K562 (cell line): ENCODE results near the gene DPAGT1. TPM values are rescaled to one million over a fixed set of nuclear protein-coding genes. Genes with fewer than 3 reads are reported as not detected.

Experiments used
- ATAC-seq: fragments of 200-7000 bp; cut with Tn5 transposase; 3 replicates; pipeline ENCODE4 v1.9.1; 2020; ENCODE audit warnings: moderate library complexity
- BruUV-seq: library from RNA; stranded (reverse); fragments of 400-500 nt; replicated peaks from 2 replicates; lab custom pipeline; 2021; lab: Mats Ljungman, UMichigan
- CTCF ChIA-PET: fragments of 300-600 bp; formaldehyde crosslinking; extraction: SDS; loops from one replicate; lab custom pipeline; 2021; ENCODE audit warnings: low intra/inter-chr PET ratio; lab: Yijun Ruan, JAX
- POLR2A ChIA-PET: fragments of 300-600, 350-650 bp; sonication (Branson Sonifier 250); formaldehyde crosslinking; extraction: SDS; loops from one replicate; lab custom pipeline; 2021; ENCODE audit warnings: antibody characterized with exemption, inconsistent platforms; lab: Yijun Ruan, JAX
- DNase-seq, 4 experiments: peaks; one replicate each; pipeline versions ENCODE4 v3.0.0 to v3.0.0-alpha.2; 2011 to 2018; ENCODE audit warnings: low spot score in 3 of 4, mixed read lengths in 3 of 4; ENCODE audit errors: extremely low read depth in 1 of 4
- FAIRE-seq: peaks from 2 replicates; lab custom pipeline; 2011; peaks lifted over from hg19 to GRCh38; lab: Jason Lieb, UNC
- H2AFZ ChIP-seq: 2 replicates; pipeline ENCODE4 v1.6.0; 2011; ENCODE audit warnings: low read depth, low read length, control low read depth, inconsistent platforms
- H3K27ac ChIP-seq: fragments of 200-600 bp; 3 replicates; pipeline ENCODE4 v1.8.0; 2011; ENCODE audit warnings: low read depth, mild to moderate bottlenecking, control low read depth, inconsistent platforms, low read length, moderate library complexity, mixed read lengths; ENCODE audit errors: extremely low read depth
- H3K27me3 ChIP-seq, 2 experiments: fragments of 300-600 bp in 1 of 2; 2 replicates in 1 of 2; 3 replicates in 1 of 2; pipeline versions ENCODE4 v1.6.0 to v1.8.0; 2011; ENCODE audit warnings: inconsistent platforms in 2 of 2, low read length in 2 of 2, mild to moderate bottlenecking in 1 of 2, mixed read lengths in 1 of 2, moderate library complexity in 1 of 2; ENCODE audit not compliant: control insufficient read depth in 2 of 2, insufficient read depth in 2 of 2
- H3K36me3 ChIP-seq: fragments of 300-600 bp; 3 replicates; pipeline ENCODE4 v1.8.0; 2011; ENCODE audit warnings: mild to moderate bottlenecking, low read length, inconsistent platforms; ENCODE audit not compliant: control insufficient read depth, insufficient read depth
- H3K4me1 ChIP-seq, 2 experiments: fragments of 200-600 bp in 1 of 2; replicated peaks in 1 of 2; 2 replicates in 1 of 2; 3 replicates in 1 of 2; pipeline versions ENCODE4 v1.5.1 to v1.8.0; 2011; ENCODE audit warnings: inconsistent platforms in 2 of 2, low read length in 2 of 2, mild to moderate bottlenecking in 1 of 2, mixed read lengths in 1 of 2, moderate library complexity in 1 of 2; ENCODE audit not compliant: control insufficient read depth in 2 of 2, insufficient read depth in 2 of 2
- H3K4me2 ChIP-seq: 2 replicates; pipeline ENCODE4 v1.6.1; 2011; ENCODE audit warnings: low read length, control low read depth, inconsistent platforms, mixed read lengths; ENCODE audit not compliant: insufficient read depth
- H3K4me3 ChIP-seq: fragments of 200-600 bp; sonication (generic), shearing (Covaris generic); 2 replicates; pipeline ENCODE4 v1.5.1; 2016; ENCODE audit warnings: control low read depth, inconsistent platforms
- H3K79me2 ChIP-seq: fragments of 200-600 bp; 3 replicates; pipeline ENCODE4 v1.8.0; 2011; ENCODE audit warnings: low read length, inconsistent platforms; ENCODE audit not compliant: control insufficient read depth, insufficient read depth
- H3K9ac ChIP-seq, 2 experiments: 2 replicates each; pipeline versions ENCODE4 v1.6.0 to v1.6.1; 2011; ENCODE audit warnings: low read depth in 2 of 2, low read length in 2 of 2, control low read depth in 1 of 2, inconsistent platforms in 1 of 2, mild to moderate bottlenecking in 1 of 2, mixed read lengths in 1 of 2; ENCODE audit not compliant: insufficient read depth in 1 of 2
- H3K9me1 ChIP-seq: one replicate; pipeline ENCODE4 v1.6.0; 2011; ENCODE audit warnings: inconsistent platforms, mild to moderate bottlenecking, low read length, moderate library complexity; ENCODE audit not compliant: control insufficient read depth, insufficient read depth
- H3K9me3 ChIP-seq: replicated peaks from 2 replicates; pipeline ENCODE4 v1.5.1; 2011; ENCODE audit warnings: low read depth, low read length, inconsistent platforms; ENCODE audit not compliant: control insufficient read depth, insufficient read depth
- H4K20me1 ChIP-seq: replicated peaks from 2 replicates; pipeline ENCODE4 v1.6.1; 2011; ENCODE audit warnings: low read length, inconsistent platforms, mixed read lengths; ENCODE audit not compliant: control insufficient read depth, insufficient read depth
- GMEB1 ChIP-seq: fragments of 250-450 bp; sonication (Bioruptor Pico); IDR thresholded peaks from 2 replicates; pipeline ENCODE4 v1.4.0; 2020; ENCODE audit warnings: mild to moderate bottlenecking
- HIVEP1 ChIP-seq: fragments of 250-450 bp; sonication (Bioruptor Pico); IDR thresholded peaks from 2 replicates; pipeline ENCODE4 v1.4.0; 2020; ENCODE audit warnings: mild to moderate bottlenecking
- PRPF4 ChIP-seq: fragments of 200-400 bp; formaldehyde crosslinking; IDR thresholded peaks from one replicate; pipeline ENCODE4 v1.6.1; 2017; ENCODE audit warnings: low read length, low read depth, mild to moderate bottlenecking; ENCODE audit not compliant: insufficient read depth, poor library complexity, severe bottlenecking
- RHOXF2B ChIP-seq: fragments of 250-450 bp; sonication (Bioruptor Pico); conservative IDR thresholded peaks from 2 replicates; pipeline ENCODE4 v1.5.1; 2021
- ZNF324 ChIP-seq: fragments of 250-450 bp; sonication (Bioruptor Pico); IDR thresholded peaks from 2 replicates; pipeline ENCODE4 v1.4.0; 2020; ENCODE audit warnings: mild to moderate bottlenecking
- WGBS: fragments of 100-300 bp; shearing (Covaris generic); methylation state at CpG from one replicate; pipeline ENCODE4 v1.1.6; 2016; ENCODE audit warnings: low coverage, mixed read lengths; ENCODE audit not compliant: insufficient coverage; ENCODE audit errors: missing lambda C conversion rate; 5-methylcytosine and 5-hydroxymethylcytosine counted together
- in situ Hi-C: fragments of 300-500 bp; cut with MboI; formaldehyde crosslinking; loops from 4 replicates; pipeline ENCODE4 v1.15.0; 2018; ENCODE audit warnings: inconsistent platforms, mixed read lengths
- intact Hi-C: fragments of 100-400 bp; cut with micrococcal nuclease; formaldehyde crosslinking; loops from 2 replicates; pipeline ENCODE4 v1.14.2; 2022
- polyA plus RNA-seq, 8 experiments: library from polyadenylated mRNA; depleted of rRNA in 4 of 8; stranded (reverse) in 5 of 8; unstranded in 3 of 8; fragments of >200 nt; fragmentation: Nextera tagmentation in 2 of 8; fragmentation: Illumina TruSeq in 1 of 8; extraction: Ambion mirVana in 2 of 8; extraction: Trizol in 1 of 8; gene quantifications; 2 replicates each; pipeline versions ENCODE4 v1.2.1 to v1.2.3, GENCODE V29; 2011 to 2014; ENCODE audit warnings: inconsistent platforms in 1 of 8, missing spikeins in 1 of 8
- total RNA-seq, 7 experiments: library from RNA; depleted of rRNA in 6 of 7; stranded (reverse); fragments of >200 nt in 6 of 7; fragmentation: Illumina TruSeq in 2 of 7; extraction: Trizol in 2 of 7; gene quantifications; 2 replicates each; pipeline versions ENCODE4 v1.2.1 to v1.2.3, GENCODE V29; 2011 to 2021; ENCODE audit warnings: low replicate concordance in 1 of 7
- TF ChIP-seq, protein P1 (sequence below): fragments of 450-650 bp; IDR thresholded peaks from 2 replicates; pipeline ENCODE4 v1.6.1; 2016; ENCODE audit warnings: antibody characterized with exemption

DPAGT1 gene
- total and polyA plus RNA-seq, 9 of the 15 experiments (the other 6 are each of a cell fraction or from before 2014, with no cell fraction given): 29.9 to 135 (median 85.0) TPM

GRCh38 chr11:119118946-119119345 lies 17.3 kb upstream of the DPAGT1 start:
- Histone ChIP-seq H2AFZ (no peak overlapping the region), H3K9ac (no peak overlapping the region), H3K27ac (no peak overlapping the region), H4K20me1 (no peaks in the 10 kb centered on the region), H3K9me3 (no peaks in the 10 kb centered on the region), H3K4me1 (peaks cover 20 to 21% of the 10 kb centered on the region in 2 experiments), H3K4me3 (no peak overlapping the region), H3K27me3 (no peaks in the 10 kb centered on the region), H3K4me2 (no peak overlapping the region), H3K9me1 (no peaks in the 10 kb centered on the region), H3K36me3 (peaks cover 52% of the 10 kb centered on the region), H3K79me2 (peaks cover 24% of the 10 kb centered on the region)
- ATAC-seq: no peak
- TF ChIP-seq PRPF4 (no peak), HIVEP1 (CRISPR knock-in tag) (no peak), GMEB1 (CRISPR knock-in tag) (no peak), RHOXF2B (CRISPR knock-in tag) (no peak), ZNF324 (CRISPR knock-in tag) (no peak)
- TF ChIP-seq, protein P1, sequence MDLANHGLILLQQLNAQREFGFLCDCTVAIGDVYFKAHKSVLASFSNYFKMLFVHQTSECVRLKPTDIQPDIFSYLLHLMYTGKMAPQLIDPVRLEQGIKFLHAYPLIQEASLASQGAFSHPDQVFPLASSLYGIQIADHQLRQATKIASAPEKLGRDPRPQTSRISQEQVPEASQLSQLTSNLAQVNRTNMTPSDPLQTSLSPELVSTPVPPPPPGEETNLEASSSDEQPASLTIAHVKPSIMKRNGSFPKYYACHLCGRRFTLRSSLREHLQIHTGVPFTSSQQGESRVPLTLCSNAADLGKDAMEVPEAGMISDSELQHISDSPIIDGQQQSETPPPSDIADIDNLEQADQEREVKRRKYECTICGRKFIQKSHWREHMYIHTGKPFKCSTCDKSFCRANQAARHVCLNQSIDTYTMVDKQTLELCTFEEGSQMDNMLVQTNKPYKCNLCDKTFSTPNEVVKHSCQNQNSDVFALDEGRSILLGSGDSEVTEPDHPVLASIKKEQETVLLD: no peak
- no TSS peak for BruUV-seq
- intact Hi-C loops: no loop called here
- in situ Hi-C loops: no loop called here
- DNase-seq: no peak
- ChIA-PET POLR2A (interaction anchor here (1.2 to 1.8 kb wide), 3 partner anchors 9 to 24 kb away, joined by 3 to 10 read pairs (median 6); partner anchors contain the start of gene C2CD2L), CTCF (no interaction called here)
- no peak for FAIRE-seq
- WGBS: 100% methylated on average over 1 of the region's 1 CpG
